Endometrial microvascular endothelial cells (primary cell): ENCODE data around the gene SKOR1. TPM values are rescaled to one million over a fixed set of nuclear protein-coding genes. Genes with fewer than 3 reads are reported as not detected.

Experiments
- in situ Hi-C: cut with HindIII; loops from 2 replicates; pipeline ENCODE4 v1.10.0; 2017; ENCODE audit warnings: low sequenced_read_pairs, low pct_unique_long_range_greater_than_20kb; ENCODE audit errors: inconsistent ontology term
- total RNA-seq: library from RNA; depleted of rRNA; stranded (reverse); fragments of >200 nt; gene quantifications from one replicate; pipeline ENCODE4 v1.2.3, GENCODE V29; 2015; ENCODE audit errors: inconsistent ontology term

The SKOR1 gene
- total RNA-seq, 1 donor from 2014 or later: not detected

- in situ Hi-C loops: no loop called here
Observed at GRCh38 chr15:67873777-67874176, 48.5 kb downstream of the SKOR1 start.

GRCh38 chr15:67878712-67879206 lies 53.5 kb downstream of the SKOR1 start:
- in situ Hi-C loops: no loop called here

GRCh38 chr15:67879440-67880129 lies 54.3 kb downstream of the SKOR1 start:
- in situ Hi-C loops: no loop called here

- in situ Hi-C loops: no loop called here
Observed at GRCh38 chr15:67880651-67881182, 55.4 kb downstream of the SKOR1 start.

- in situ Hi-C loops: no loop called here
Observed at GRCh38 chr15:67882487-67883233, 57.4 kb downstream of the SKOR1 start.

GRCh38 chr15:67883234-67883773 lies 58.0 kb downstream of the SKOR1 start:
- in situ Hi-C loops: no loop called here

- in situ Hi-C loops: no loop called here
Observed at GRCh38 chr15:67884009-67884408, 58.7 kb downstream of the SKOR1 start.

Other genes starting within 250 kb of the SKOR1 start
- gene RNU6-1, start 14.5 kb downstream of the SKOR1 start, total RNA-seq: not detected
- gene PIAS1, start 228.8 kb downstream of the SKOR1 start, total RNA-seq: 13.8 TPM